Loucy (cell line): Measurements from ENCODE around the gene FLYWCH2.

Source experiments
- H2AFZ ChIP-seq: fragments of 200-600 bp; sonication (generic); 2 replicates; pipeline ENCODE4 v1.6.0; 2016; ENCODE audit warnings: antibody characterized with exemption, mild to moderate bottlenecking, low read length, moderate library complexity
- H3F3A ChIP-seq: fragments of 200-600 bp; 2 replicates; pipeline ENCODE4 v1.6.0; 2016; ENCODE audit warnings: antibody characterized with exemption, low read depth, mild to moderate bottlenecking
- H3K27me3 ChIP-seq: fragments of 200-600 bp; sonication (generic); 2 replicates; pipeline ENCODE4 v1.6.1; 2014; ENCODE audit warnings: low read length, mild to moderate bottlenecking; ENCODE audit not compliant: insufficient read depth, poor library complexity, severe bottlenecking
- H3K36me3 ChIP-seq: fragments of 200-600 bp; sonication (generic); 2 replicates; pipeline ENCODE4 v1.6.1; 2016; ENCODE audit warnings: low read length; ENCODE audit not compliant: insufficient read depth
- H3K4me1 ChIP-seq: fragments of 200-600 bp; sonication (generic); 2 replicates; pipeline ENCODE4 v1.5.1; 2014; ENCODE audit warnings: low read length, mild to moderate bottlenecking; ENCODE audit not compliant: insufficient read depth, poor library complexity, severe bottlenecking
- H3K4me2 ChIP-seq: fragments of 200-600 bp; sonication (generic); 2 replicates; pipeline ENCODE4 v1.6.0; 2014; ENCODE audit warnings: antibody characterized with exemption, low read length, low read depth, mild to moderate bottlenecking; ENCODE audit not compliant: poor library complexity, severe bottlenecking
- H3K4me3 ChIP-seq: fragments of 200-600 bp; sonication (generic); 2 replicates; pipeline ENCODE4 v1.5.1; 2014; ENCODE audit warnings: low read length, mild to moderate bottlenecking, mixed read lengths; ENCODE audit not compliant: poor library complexity, severe bottlenecking
- H3K79me2 ChIP-seq: fragments of 200-600 bp; sonication (generic); 2 replicates; pipeline ENCODE4 v1.6.1; 2014; ENCODE audit warnings: low read length; ENCODE audit not compliant: insufficient read depth
- H3K9ac ChIP-seq: fragments of 200-600 bp; sonication (generic); 2 replicates; pipeline ENCODE4 v1.6.0; 2014; ENCODE audit warnings: mild to moderate bottlenecking, low read depth, low read length, moderate library complexity; ENCODE audit not compliant: poor library complexity, severe bottlenecking
- H3K9me2 ChIP-seq: fragments of 200-600 bp; sonication (generic); replicated peaks from 2 replicates; pipeline ENCODE4 v1.6.1; 2016; ENCODE audit warnings: low read depth, low read length, mixed read lengths
- H3K9me3 ChIP-seq: fragments of 200-600 bp; sonication (generic); 2 replicates; pipeline ENCODE4 v1.6.1; 2014; ENCODE audit warnings: mild to moderate bottlenecking, antibody characterized with exemption, low read length, low read depth; ENCODE audit not compliant: insufficient read depth
- H4K20me1 ChIP-seq: fragments of 200-600 bp; sonication (generic); 2 replicates; pipeline ENCODE4 v1.6.0; 2014; ENCODE audit warnings: antibody characterized with exemption, low read length, mild to moderate bottlenecking; ENCODE audit not compliant: insufficient read depth, poor library complexity, severe bottlenecking
- EZH2phosphoT487 ChIP-seq: fragments of 200-600 bp; IDR thresholded peaks from 2 replicates; pipeline ENCODE4 v1.6.1; 2018; ENCODE audit warnings: antibody characterized with exemption, mild to moderate bottlenecking, moderate library complexity, borderline replicate concordance
- TF ChIP-seq, protein P1 (sequence below): fragments of 200-600 bp; sonication (generic); conservative IDR thresholded peaks from 2 replicates; pipeline ENCODE4 v1.5.1; 2014; ENCODE audit warnings: mild to moderate bottlenecking, antibody characterized with exemption, low read length

The FLYWCH2 gene

DNA sequence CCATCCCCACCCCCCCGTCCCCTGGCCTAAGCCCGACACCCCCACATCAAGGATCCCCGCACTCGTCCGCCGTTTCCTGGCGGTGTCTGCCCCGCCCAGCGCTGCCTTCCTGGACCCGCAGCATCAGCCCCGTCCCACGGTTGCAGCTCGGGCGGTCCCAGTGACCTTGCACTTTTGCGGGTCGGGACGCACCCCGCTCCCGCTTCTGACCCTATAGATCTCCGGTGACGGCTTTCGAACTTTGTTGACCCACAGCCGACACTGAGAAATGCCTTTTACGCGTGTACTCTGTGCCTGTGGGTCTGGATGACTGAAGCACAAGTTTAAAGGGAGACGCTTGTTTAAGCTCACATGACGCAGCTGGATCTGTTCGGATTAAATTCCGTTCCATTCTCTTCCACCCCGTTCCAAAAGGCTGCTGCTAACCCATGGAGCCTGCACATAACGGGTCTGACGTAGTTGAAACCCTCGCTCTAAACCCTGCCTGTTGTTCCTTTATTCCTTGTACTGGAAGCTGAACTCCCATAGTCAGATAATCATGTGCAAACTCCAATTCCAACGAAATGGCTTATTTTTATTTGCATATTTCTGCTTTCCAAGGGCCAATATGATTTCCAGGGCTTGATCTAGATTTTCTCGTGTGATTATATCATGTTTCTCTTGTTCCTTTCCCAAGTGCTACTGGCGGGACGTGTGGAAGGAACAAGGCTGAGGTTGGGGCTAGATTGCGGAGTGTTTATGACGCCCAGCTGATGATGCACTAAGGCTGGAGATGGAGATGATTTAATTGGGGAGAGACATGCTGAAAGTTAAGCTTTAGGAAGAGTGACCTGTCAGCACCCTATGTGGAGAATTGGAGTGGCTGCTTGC, 29.6 kb downstream of the FLYWCH2 start:
- Histone ChIP-seq H3K4me3 (peak overlapping the region; percentile 83), H3K9me3 (no peaks in the 10 kb centered on the region), H3K9me2 (no peaks in the 10 kb centered on the region), H3K4me2 (peak overlapping the region; percentile 73), H3K79me2 (peaks cover 9% of the 10 kb centered on the region; the same call in 1 of the 2 replicates), H2AFZ (peak overlapping the region; percentile 43; the same call in 1 of the 2 replicates), H3F3A (no peaks in the 10 kb centered on the region), H3K9ac (peak overlapping the region; percentile 81), H3K4me1 (peaks cover 12% of the 10 kb centered on the region), H4K20me1 (no peaks in the 10 kb centered on the region), H3K36me3 (no peaks in the 10 kb centered on the region), H3K27me3 (no peaks in the 10 kb centered on the region)
- TF ChIP-seq EZH2phosphoT487: no peak
- TF ChIP-seq, protein P1, sequence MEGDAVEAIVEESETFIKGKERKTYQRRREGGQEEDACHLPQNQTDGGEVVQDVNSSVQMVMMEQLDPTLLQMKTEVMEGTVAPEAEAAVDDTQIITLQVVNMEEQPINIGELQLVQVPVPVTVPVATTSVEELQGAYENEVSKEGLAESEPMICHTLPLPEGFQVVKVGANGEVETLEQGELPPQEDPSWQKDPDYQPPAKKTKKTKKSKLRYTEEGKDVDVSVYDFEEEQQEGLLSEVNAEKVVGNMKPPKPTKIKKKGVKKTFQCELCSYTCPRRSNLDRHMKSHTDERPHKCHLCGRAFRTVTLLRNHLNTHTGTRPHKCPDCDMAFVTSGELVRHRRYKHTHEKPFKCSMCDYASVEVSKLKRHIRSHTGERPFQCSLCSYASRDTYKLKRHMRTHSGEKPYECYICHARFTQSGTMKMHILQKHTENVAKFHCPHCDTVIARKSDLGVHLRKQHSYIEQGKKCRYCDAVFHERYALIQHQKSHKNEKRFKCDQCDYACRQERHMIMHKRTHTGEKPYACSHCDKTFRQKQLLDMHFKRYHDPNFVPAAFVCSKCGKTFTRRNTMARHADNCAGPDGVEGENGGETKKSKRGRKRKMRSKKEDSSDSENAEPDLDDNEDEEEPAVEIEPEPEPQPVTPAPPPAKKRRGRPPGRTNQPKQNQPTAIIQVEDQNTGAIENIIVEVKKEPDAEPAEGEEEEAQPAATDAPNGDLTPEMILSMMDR: no peak

DNA sequence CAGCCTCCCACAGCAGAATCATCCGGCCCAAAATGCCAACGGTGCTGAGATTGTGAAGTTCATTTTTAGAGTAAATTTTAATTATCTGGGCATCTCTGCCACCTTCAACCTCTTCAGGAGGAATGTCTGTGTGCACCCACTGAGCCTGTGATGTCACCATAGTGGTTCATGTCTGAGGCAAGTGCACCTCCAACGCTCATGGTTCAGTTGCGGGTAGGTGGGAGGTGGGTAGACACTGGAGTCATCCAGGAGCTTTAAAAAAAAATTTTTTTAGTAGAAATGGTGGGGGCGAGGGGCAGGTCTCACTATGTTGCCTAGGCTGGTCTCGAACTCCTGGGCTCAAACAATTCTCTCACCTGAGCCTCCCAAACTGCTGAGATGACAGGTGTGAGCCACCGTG, 30.6 kb downstream of the FLYWCH2 start:
- no peak overlapping the region for H3K4me3 ChIP-seq
- TF ChIP-seq, protein P1: no peak
- TF ChIP-seq EZH2phosphoT487: no peak

DNA sequence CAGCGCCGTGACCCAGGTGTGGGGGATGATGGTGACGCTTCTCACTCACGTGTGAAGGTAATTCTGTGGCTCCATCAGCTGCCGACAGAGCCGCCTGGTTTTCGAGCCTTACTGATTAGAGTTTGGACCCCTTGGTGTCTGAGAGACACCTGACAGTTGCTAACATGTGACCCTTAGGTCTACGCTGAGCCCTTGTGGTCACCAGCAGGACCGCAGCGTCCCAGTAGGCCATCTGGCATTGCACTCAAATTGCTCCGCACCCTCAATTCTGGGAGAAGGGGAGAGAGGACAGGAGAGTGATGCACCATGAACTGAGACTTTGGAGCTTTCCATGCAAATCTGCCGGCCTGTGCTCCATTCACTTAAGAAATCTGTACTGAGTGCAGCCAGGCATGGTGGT, 31.2 kb downstream of the FLYWCH2 start:
- no peaks in the 10 kb centered on the region for H4K20me1 ChIP-seq
- no peak overlapping the region for H3K9ac ChIP-seq
- H2AFZ ChIP-seq: no peak overlapping the region

More for the DNA sequence above, 30.6 kb downstream of the FLYWCH2 start:
- Histone ChIP-seq H3K4me2 (peak overlapping the region; percentile 73), H3K9me3 (no peaks in the 10 kb centered on the region), H3K79me2 (peaks cover 9% of the 10 kb centered on the region; the same call in 1 of the 2 replicates), H4K20me1 (no peaks in the 10 kb centered on the region), H3K36me3 (no peaks in the 10 kb centered on the region), H3K9ac (no peak overlapping the region), H3K4me1 (peaks cover 12% of the 10 kb centered on the region), H3K27me3 (no peaks in the 10 kb centered on the region), H2AFZ (no peak overlapping the region), H3K9me2 (no peaks in the 10 kb centered on the region), H3F3A (no peaks in the 10 kb centered on the region)

More for the DNA sequence above, 31.2 kb downstream of the FLYWCH2 start:
- Histone ChIP-seq H3K4me2 (no peak overlapping the region), H3K9me3 (no peaks in the 10 kb centered on the region), H3F3A (no peaks in the 10 kb centered on the region), H3K4me1 (peaks cover 12% of the 10 kb centered on the region), H3K79me2 (peaks cover 9% of the 10 kb centered on the region; the same call in 1 of the 2 replicates), H3K36me3 (no peaks in the 10 kb centered on the region), H3K9me2 (no peaks in the 10 kb centered on the region), H3K4me3 (no peak overlapping the region), H3K27me3 (no peaks in the 10 kb centered on the region)
- TF ChIP-seq EZH2phosphoT487: no peak
- TF ChIP-seq, protein P1: no peak
